Measurements from ENCODE around the gene AKIRIN2.

DNA sequence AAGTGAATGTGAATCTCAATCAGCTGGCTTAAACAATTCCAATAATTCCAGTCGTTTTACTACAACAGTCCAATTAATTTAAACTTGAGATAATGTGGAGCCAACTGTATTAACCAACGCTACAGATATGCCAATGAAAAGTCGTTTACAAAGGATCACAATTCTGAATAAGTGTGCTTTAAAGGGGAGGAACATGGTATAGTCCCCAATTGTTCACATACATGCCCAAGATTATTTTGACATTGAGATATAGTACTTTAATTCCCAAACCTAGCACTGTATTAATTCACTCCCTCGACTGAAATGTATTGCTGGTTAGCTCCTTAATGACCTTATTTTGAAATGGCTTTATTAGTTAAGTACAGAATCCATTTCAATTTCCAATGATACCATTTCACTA is 2.5 kb downstream of the AKIRIN2 start:
- TF ChIP-seq, protein P1, sequence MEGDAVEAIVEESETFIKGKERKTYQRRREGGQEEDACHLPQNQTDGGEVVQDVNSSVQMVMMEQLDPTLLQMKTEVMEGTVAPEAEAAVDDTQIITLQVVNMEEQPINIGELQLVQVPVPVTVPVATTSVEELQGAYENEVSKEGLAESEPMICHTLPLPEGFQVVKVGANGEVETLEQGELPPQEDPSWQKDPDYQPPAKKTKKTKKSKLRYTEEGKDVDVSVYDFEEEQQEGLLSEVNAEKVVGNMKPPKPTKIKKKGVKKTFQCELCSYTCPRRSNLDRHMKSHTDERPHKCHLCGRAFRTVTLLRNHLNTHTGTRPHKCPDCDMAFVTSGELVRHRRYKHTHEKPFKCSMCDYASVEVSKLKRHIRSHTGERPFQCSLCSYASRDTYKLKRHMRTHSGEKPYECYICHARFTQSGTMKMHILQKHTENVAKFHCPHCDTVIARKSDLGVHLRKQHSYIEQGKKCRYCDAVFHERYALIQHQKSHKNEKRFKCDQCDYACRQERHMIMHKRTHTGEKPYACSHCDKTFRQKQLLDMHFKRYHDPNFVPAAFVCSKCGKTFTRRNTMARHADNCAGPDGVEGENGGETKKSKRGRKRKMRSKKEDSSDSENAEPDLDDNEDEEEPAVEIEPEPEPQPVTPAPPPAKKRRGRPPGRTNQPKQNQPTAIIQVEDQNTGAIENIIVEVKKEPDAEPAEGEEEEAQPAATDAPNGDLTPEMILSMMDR (IDR thresholded peaks at IDR 0.05; ENCODE audit: insufficient read depth, low read length): no peak
- no peak for TF ChIP-seq POLR2AphosphoS5 (IDR thresholded peaks at IDR 0.05; ENCODE audit: low read depth)
- TF ChIP-seq, protein P2, sequence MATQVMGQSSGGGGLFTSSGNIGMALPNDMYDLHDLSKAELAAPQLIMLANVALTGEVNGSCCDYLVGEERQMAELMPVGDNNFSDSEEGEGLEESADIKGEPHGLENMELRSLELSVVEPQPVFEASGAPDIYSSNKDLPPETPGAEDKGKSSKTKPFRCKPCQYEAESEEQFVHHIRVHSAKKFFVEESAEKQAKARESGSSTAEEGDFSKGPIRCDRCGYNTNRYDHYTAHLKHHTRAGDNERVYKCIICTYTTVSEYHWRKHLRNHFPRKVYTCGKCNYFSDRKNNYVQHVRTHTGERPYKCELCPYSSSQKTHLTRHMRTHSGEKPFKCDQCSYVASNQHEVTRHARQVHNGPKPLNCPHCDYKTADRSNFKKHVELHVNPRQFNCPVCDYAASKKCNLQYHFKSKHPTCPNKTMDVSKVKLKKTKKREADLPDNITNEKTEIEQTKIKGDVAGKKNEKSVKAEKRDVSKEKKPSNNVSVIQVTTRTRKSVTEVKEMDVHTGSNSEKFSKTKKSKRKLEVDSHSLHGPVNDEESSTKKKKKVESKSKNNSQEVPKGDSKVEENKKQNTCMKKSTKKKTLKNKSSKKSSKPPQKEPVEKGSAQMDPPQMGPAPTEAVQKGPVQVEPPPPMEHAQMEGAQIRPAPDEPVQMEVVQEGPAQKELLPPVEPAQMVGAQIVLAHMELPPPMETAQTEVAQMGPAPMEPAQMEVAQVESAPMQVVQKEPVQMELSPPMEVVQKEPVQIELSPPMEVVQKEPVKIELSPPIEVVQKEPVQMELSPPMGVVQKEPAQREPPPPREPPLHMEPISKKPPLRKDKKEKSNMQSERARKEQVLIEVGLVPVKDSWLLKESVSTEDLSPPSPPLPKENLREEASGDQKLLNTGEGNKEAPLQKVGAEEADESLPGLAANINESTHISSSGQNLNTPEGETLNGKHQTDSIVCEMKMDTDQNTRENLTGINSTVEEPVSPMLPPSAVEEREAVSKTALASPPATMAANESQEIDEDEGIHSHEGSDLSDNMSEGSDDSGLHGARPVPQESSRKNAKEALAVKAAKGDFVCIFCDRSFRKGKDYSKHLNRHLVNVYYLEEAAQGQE (IDR thresholded peaks at IDR 0.05; ENCODE audit: insufficient replicate concordance, low read depth): no peak
- no peak for TF ChIP-seq SPI1 (IDR thresholded peaks at IDR 0.05; ENCODE audit: borderline replicate concordance, low read depth)
